ENCODE data around the gene ANKRD12.

Gene ANKRD12

GRCh38 chr18:9172506-9173127, 36.0 kb downstream of the ANKRD12 start:
- H3K9ac ChIP-seq = no peak overlapping the region
- H3K79me2 ChIP-seq = peaks cover 47% of the 10 kb centered on the region
- H2AFZ ChIP-seq = no peak overlapping the region
- H3K36me3 ChIP-seq (ENCODE audit: control insufficient read depth, insufficient read depth, low read length) = no peaks in the 10 kb centered on the region
- TF ChIP-seq CTCF (IDR thresholded peaks at IDR 0.05) = no peak
- H3K27ac ChIP-seq = no peak overlapping the region
- no peak overlapping the region for H3K4me3 ChIP-seq (ENCODE audit: low read depth, low read length)
- H3K4me1 ChIP-seq = peaks cover 4% of the 10 kb centered on the region
- H3K4me2 ChIP-seq (ENCODE audit: low read length) = no peak overlapping the region
- H3K9me3 ChIP-seq (ENCODE audit: control insufficient read depth, low read length) = no peaks in the 10 kb centered on the region
- H3K27me3 ChIP-seq (ENCODE audit: control insufficient read depth, insufficient read depth, low read length) = no peaks in the 10 kb centered on the region

- H3K4me1 ChIP-seq = peaks cover 4% of the 10 kb centered on the region
- no peak overlapping the region for H3K27ac ChIP-seq
Measured at GRCh38 chr18:9173770-9174233, 37.2 kb downstream of the ANKRD12 start.

GRCh38 chr18:9174302-9174701, 37.7 kb downstream of the ANKRD12 start:
- Histone ChIP-seq H3K36me3 (ENCODE audit: control insufficient read depth, insufficient read depth, low read length) (no peaks in the 10 kb centered on the region), H2AFZ (no peak overlapping the region), H3K9ac (no peak overlapping the region), H3K9me3 (ENCODE audit: control insufficient read depth, low read length) (no peaks in the 10 kb centered on the region), H3K27me3 (ENCODE audit: control insufficient read depth, insufficient read depth, low read length) (no peaks in the 10 kb centered on the region), H3K27ac (no peak overlapping the region), H3K79me2 (peaks cover 34% of the 10 kb centered on the region), H3K4me1 (peaks cover 4% of the 10 kb centered on the region), H3K4me3 (ENCODE audit: low read depth, low read length) (no peak overlapping the region), H3K4me2 (ENCODE audit: low read length) (no peak overlapping the region)
- TF ChIP-seq CTCF (IDR thresholded peaks at IDR 0.05) = no peak

More at GRCh38 chr18:9173770-9174233, 37.2 kb downstream of the ANKRD12 start:
- H3K4me3 ChIP-seq (ENCODE audit: low read depth, low read length) = no peak overlapping the region
- no peak overlapping the region for H3K4me2 ChIP-seq (ENCODE audit: low read length)
- no peak for TF ChIP-seq CTCF (IDR thresholded peaks at IDR 0.05)
- no peak overlapping the region for H3K9ac ChIP-seq
- no peaks in the 10 kb centered on the region for H3K27me3 ChIP-seq (ENCODE audit: control insufficient read depth, insufficient read depth, low read length)
- H2AFZ ChIP-seq = no peak overlapping the region
- H3K36me3 ChIP-seq (ENCODE audit: control insufficient read depth, insufficient read depth, low read length) = no peaks in the 10 kb centered on the region
- H3K79me2 ChIP-seq = peaks cover 39% of the 10 kb centered on the region
- H3K9me3 ChIP-seq (ENCODE audit: control insufficient read depth, low read length) = no peaks in the 10 kb centered on the region

GRCh38 chr18:9175115-9175514, 38.5 kb downstream of the ANKRD12 start:
- Histone ChIP-seq H3K27me3 (ENCODE audit: control insufficient read depth, insufficient read depth, low read length) (no peaks in the 10 kb centered on the region), H3K4me1 (peaks cover 4% of the 10 kb centered on the region), H3K4me2 (ENCODE audit: low read length) (no peak overlapping the region), H3K4me3 (ENCODE audit: low read depth, low read length) (no peak overlapping the region), H3K9me3 (ENCODE audit: control insufficient read depth, low read length) (no peaks in the 10 kb centered on the region), H2AFZ (no peak overlapping the region), H3K36me3 (ENCODE audit: control insufficient read depth, insufficient read depth, low read length) (no peaks in the 10 kb centered on the region), H3K9ac (no peak overlapping the region), H3K79me2 (peaks cover 30% of the 10 kb centered on the region), H3K27ac (no peak overlapping the region)
- TF ChIP-seq CTCF (IDR thresholded peaks at IDR 0.05) = no peak

GRCh38 chr18:9177031-9177430, 40.5 kb downstream of the ANKRD12 start:
- H3K9me3 ChIP-seq (ENCODE audit: control insufficient read depth, low read length) = no peaks in the 10 kb centered on the region
- H3K4me2 ChIP-seq (ENCODE audit: low read length) = no peak overlapping the region
- no peak overlapping the region for H3K9ac ChIP-seq
- no peak overlapping the region for H2AFZ ChIP-seq
- H3K27ac ChIP-seq = no peak overlapping the region
- H3K4me3 ChIP-seq (ENCODE audit: low read depth, low read length) = no peak overlapping the region
- no peaks in the 10 kb centered on the region for H3K27me3 ChIP-seq (ENCODE audit: control insufficient read depth, insufficient read depth, low read length)
- H3K79me2 ChIP-seq = peaks cover 14% of the 10 kb centered on the region
- H3K4me1 ChIP-seq = peaks cover 4% of the 10 kb centered on the region
- TF ChIP-seq CTCF (IDR thresholded peaks at IDR 0.05) = no peak
- H3K36me3 ChIP-seq (ENCODE audit: control insufficient read depth, insufficient read depth, low read length) = no peaks in the 10 kb centered on the region

All from parathyroid adenoma (tissue), 2 donors.